H1 (cell line): ENCODE measurements around the gene NFKB1. TPM values are rescaled to one million over a fixed set of nuclear protein-coding genes. Genes with fewer than 3 reads are reported as not detected.

Experiments
- POU5F1 ChIP-seq: IDR thresholded peaks from 2 replicates; pipeline ENCODE4 v1.6.1; 2011; ENCODE audit warnings: low read depth, mild to moderate bottlenecking, low read length, moderate library complexity
- polyA plus RNA-seq, 7 experiments: library from polyadenylated mRNA; depleted of rRNA in 3 of 7; stranded (reverse) in 5 of 7; unstranded in 2 of 7; fragments of >200 nt in 5 of 7; fragments of 200-250 nt in 2 of 7; gene quantifications; 1 replicate in 5 of 7; 2 replicates in 1 of 7; 4 replicates in 1 of 7; pipeline versions ENCODE4 v1.2.1 to v1.2.3, GENCODE V29; 2011 to 2013; ENCODE audit warnings: missing spikeins in 2 of 7, mixed read lengths in 2 of 7
- total RNA-seq: library from RNA; stranded (reverse); fragmentation: NEBNext Ultra II Directional; extraction: Animal tissue kit (Norgen Biotek cat#: 25700); gene quantifications from 2 replicates; pipeline ENCODE4 v1.2.1, GENCODE V29; 2021

NFKB1 gene
- total and polyA plus RNA-seq, 2 of the 8 experiments (the other 6 are each of a cell fraction or from before 2014, with no cell fraction given): 2.9 to 6.8 TPM

DNA sequence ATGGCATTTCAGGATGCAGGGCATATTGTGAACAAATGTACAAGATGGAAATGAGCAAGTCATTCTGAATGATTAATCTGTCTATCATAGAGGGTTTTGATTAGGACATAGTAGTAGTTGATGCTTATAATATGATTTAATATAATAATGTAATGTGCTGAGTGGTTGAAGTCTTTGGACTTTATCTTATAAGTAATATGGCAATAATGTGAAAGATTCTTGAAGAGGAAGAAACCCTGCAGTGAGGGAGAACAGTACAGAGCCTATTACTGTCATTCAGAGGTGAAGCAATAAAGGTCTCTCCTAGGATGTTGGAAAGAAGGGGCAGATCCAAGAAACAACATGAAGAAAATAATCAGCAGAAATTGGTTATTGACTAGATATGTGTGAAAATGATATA lies 16.6 kb downstream of the NFKB1 start (continued):
- TF ChIP-seq POU5F1: no peak
